GM21529 (cell line): ENCODE results near the gene PDE4D.
"Not testable (repeated sequence)": the region's sequence is repeated elsewhere in the genome, so short reads cannot be mapped to it uniquely, and the experiment has no call there.

Experiments
- ATAC-seq: cut with Tn5 transposase; IDR thresholded peaks from one replicate; pipeline ENCODE4 v1.9.1; 2021; ENCODE audit not compliant: unreplicated experiment

PDE4D gene

DNA sequence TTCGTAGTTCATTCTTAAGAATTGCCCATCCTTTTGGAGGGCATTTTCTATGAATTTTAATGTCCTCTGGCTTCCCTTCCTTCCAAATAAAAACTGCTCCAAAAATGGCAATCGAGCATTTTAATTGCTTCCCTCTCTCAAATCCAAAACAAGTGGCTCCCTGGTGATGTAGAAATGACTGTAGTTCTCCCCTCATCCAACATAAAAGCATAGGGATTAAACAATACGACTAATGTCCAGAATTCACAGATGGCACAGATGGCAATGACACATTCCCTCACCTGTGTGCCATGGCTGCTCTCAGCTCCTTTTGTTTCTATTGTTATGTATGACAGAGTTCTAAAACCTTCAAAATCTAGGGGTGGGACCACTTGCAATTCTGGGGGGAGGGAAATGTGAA is 893.3 kb downstream of the PDE4D start:
- no peak for ATAC-seq

- ATAC-seq, result no peak
These were observed 893.7 kb downstream of the PDE4D start for GRCh38 chr5:58999804-59000203.

GRCh38 chr5:58998544-58998943 is 895.0 kb downstream of the PDE4D start:
- no peak for ATAC-seq

GRCh38 chr5:58995779-58996178 is 897.7 kb downstream of the PDE4D start:
- ATAC-seq, result not testable (repeated sequence)

DNA sequence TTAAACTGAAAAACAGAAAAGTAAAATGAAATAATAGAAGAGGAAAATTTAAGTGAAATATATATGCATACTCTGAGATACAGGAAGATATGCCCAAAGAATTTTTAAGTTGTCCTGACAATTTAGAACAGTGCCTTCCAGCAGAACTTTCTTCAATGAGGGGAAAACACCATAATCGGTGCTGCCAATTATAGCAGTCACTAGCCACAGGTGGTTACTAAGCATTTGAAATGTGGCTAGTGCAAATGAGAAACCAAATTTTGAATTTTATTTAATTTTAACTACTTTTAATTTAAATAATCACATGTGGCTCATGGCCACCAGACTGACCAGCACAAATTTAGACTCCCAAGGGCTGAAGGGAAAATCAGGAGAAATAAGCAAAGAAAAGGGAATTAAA is 900.1 kb downstream of the PDE4D start:
- ATAC-seq, result no peak

DNA sequence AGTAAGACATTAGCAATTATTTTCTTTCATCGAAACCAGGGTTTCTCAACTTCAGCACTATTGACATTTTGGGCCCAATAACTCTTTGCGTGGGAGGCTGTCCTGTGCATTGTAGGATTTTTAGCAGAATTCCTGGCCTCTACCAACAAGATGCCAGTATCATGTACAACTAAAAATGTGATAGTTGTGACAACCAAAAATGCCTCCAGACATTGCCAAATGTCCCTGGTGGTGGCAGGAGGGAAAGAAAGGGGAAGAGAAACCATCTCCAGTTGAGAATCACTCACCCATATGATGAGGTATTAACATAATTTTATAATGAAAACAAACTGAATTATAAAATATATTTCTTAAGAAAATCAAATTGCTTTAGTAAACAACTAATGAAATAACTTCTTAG is 904.6 kb downstream of the PDE4D start:
- no peak for ATAC-seq

DNA sequence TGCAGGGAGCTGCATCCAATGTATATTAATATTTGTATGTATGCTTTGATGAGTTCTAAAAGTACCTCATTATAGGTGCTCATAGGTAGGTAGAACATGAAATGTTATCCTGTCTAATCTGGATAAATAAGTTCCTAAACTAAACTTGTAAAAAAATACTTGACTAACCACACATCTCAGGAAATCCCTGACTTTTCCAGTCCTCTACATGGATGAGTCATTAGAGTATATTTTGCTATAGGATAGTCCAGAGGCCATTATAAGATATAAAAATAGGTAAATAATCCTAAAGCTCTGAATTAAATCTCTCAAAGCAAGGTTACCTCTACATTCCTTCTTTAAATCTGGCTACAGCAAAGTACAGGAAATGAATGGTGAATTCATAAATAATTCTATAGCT is 906.3 kb downstream of the PDE4D start:
- no peak for ATAC-seq

GRCh38 chr5:58986281-58986680 is 907.2 kb downstream of the PDE4D start:
- ATAC-seq, result no peak

DNA sequence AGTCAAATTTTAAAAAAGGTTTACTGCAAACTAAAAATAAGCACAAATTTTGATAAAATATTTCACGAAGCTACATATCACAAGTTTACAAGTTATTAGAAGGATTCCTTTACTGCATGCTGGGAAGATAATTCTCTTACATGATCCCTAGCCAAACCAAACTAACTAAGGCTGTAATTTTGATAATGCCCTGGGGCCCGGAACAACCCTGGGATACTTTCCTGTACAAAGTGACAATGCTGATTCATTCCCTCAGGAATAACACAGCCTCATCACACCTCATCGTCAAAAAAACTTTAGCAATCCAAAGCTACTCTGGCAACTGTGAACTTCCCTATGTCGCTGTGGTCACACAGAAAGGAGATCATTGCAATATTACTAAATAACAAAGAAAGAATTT is 907.8 kb downstream of the PDE4D start:
- ATAC-seq, result no peak

DNA sequence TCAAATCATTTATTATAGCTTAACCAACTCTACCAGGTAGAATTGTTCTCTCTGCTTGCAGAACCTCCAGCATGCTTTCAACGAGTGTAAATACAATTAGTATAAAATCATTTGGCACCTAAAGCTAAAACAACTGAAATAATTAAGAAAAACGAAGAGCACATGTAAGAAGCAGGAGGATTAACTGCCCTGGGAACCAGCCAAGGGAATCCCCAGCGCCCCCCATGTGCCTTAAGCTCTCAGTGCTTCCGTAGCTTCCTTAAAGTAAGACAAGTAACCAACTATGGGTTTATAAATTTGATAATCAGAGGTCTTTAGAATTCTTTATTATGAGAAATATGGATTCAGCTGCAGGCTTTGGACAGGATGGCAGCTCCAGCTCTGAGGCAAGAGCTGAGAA is 908.2 kb downstream of the PDE4D start:
- no peak for ATAC-seq

- no peak for ATAC-seq
These were observed 909.7 kb downstream of the PDE4D start for GRCh38 chr5:58983526-58984452.

DNA sequence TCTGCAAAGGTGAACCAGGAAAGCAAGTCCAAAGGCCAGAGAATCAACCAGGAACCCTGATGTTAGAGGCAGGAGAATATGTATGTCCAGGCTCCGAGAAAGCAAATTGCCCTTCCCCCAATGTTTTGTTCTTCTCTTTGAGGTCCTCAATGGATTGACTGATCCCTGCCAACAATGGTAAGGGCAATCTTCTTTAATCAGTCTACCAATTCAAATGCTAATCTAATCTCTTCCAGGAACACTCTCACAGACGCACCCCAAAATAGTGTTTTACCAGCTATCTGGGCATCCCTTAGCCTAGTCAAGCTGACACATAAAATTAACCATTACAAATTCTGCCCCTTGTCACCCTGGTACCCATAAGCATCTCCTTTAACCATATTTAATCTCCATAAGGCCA is 912.6 kb downstream of the PDE4D start:
- no peak for ATAC-seq

DNA sequence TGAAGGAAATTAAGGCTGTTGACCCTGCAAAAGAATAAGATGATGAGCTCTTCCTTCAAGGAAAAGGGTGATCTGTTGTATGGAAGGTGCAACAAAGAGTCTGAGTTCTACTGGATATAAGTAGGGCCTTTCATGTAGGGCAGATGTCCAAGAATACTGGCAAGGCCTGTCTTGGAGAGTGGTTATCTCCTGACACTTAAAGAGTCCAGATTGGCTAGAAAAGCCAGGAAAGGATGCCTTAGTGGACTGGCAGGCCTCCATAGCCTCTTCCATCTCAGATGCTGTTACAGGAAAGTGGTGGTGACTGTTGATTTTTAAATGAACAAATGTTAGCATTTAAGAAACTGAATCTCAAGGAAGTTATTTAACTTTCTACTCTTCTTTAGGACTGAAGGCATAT is 914.4 kb downstream of the PDE4D start:
- no peak for ATAC-seq

GRCh38 chr5:58974601-58975000 is 918.9 kb downstream of the PDE4D start:
- ATAC-seq, result no peak

- ATAC-seq, result no peak
These were observed 919.4 kb downstream of the PDE4D start for GRCh38 chr5:58974083-58974482.

DNA sequence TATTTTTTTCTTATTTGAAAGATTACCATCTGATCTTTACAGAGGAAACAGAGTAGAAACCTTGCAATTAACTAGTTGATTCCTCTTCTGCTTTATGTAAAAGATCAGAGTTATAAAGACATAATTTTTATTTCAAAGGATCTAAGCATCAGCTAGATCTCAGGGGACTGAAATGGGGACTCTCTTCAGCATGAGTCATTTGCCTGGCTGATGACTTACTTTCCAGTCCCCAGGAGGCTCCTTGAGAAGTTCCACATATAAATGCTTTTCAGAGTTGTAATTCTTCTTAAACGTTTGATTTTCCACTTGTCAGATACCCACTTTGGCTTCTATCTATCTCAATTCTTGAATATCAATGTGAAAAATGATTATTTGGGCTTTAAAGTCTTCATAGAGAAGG is 921.2 kb downstream of the PDE4D start:
- ATAC-seq, result no peak

GRCh38 chr5:58970766-58971165 is 922.8 kb downstream of the PDE4D start:
- ATAC-seq, result no peak

- ATAC-seq, result no peak
These were observed 923.7 kb downstream of the PDE4D start for GRCh38 chr5:58969795-58970194.

GRCh38 chr5:58969253-58969652 is 924.3 kb downstream of the PDE4D start:
- ATAC-seq, result no peak

GRCh38 chr5:58968350-58968749 is 925.2 kb downstream of the PDE4D start:
- no peak for ATAC-seq

GRCh38 chr5:58967597-58968281 is 925.8 kb downstream of the PDE4D start:
- no peak for ATAC-seq

- ATAC-seq, result no peak
These were observed 927.7 kb downstream of the PDE4D start for GRCh38 chr5:58965677-58966414.
